Activated CD8-positive, alpha-beta memory T cell treated with anti-CD3 and anti-CD28 coated beads for 1 hour (primary cell): ENCODE measurements around the gene CNNM1.

ENCODE experiments used
- DNase-seq, 2 donors: peaks; one replicate each; pipeline ENCODE4 v3.0.0-alpha.2; 2020; ENCODE audit warnings: low read depth in 1 of 2; ENCODE audit errors: extremely low read depth in 1 of 2

CNNM1 gene

DNA sequence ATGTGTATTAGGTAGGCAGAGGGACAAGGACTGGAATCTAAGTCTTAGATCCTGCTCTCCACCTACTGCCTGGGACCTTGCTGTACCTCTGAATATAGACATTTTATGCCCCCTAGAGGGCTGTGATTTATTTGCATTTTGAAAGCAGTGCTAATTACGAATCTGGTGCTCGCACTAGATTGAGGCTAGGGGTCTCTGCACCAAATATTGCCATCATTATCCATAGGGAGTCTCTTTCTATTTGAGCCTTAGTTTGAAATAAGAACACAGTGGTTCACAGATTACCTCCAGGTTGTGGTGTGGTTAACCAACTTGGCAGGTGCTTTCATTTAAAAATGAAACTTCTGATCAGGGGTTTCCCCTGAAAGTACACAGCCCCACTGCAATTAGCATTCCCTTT lies 41.8 kb downstream of the CNNM1 start:
- no peak for DNase-seq

DNA sequence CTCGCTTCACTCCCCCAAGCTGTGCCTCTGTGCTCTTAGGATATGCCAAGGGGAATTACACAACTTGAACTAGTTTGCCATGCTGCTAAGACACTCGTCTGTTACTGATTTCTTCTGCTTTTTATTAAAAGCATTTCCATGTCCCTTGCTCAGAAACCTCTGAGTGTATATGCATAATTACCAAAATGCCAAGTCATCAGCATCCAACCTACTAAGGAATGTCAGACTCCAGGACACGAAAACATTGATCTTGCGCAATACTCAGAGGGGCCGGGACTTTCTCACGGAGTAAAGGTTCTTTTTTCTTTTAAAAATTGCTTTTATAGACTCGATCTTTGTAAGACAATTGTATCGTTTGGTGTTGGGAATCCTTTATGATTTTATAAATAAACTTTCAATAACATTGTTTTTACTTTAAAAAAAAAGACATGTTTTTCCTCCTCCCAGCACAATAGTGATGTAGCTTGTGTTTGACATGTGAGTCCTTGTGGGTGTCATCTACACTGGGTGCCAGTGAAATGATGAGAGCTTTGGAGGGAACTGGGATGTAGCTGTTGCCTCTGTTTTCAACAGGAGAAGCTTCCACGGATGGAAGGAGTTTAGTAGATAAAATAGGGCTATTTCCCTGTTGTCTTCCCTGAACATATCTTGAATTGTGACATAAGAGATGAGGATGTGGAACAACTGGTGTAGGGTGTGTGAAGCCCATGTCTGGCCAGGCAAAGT lies 43.6 kb downstream of the CNNM1 start:
- no peak for DNase-seq

GRCh38 chr10:99374526-99374925 lies 45.4 kb downstream of the CNNM1 start:
- DNase-seq, result no peak

DNA sequence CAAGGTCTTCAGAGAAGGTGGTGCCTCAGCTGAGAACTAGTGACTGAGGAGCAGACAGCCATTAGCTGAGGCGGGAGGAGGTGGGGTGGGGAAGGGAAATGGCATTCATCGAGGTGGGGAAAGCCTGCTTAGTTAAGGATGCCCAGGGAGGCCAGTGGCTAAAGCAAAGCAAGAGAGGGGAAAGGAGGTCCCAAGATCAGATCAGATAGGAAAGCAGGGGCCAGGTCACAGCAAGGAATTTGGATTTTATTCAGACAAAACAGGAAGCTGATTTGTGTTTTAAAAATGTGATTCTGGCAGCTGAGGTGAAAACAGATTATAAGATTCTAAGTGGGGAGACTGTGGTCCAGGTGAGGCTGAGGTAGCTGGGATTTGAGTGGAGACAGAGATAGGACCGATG lies 45.8 kb downstream of the CNNM1 start:
- no peak for DNase-seq

GRCh38 chr10:99375426-99375825 lies 46.3 kb downstream of the CNNM1 start:
- DNase-seq, result no peak

GRCh38 chr10:99382176-99382575 lies 53.0 kb downstream of the CNNM1 start:
- no peak for DNase-seq

GRCh38 chr10:99387071-99387470 lies 57.9 kb downstream of the CNNM1 start:
- no peak for DNase-seq

- no peak for DNase-seq
Observed at GRCh38 chr10:99387541-99387940, 58.4 kb downstream of the CNNM1 start.

- DNase-seq, result no peak
Observed at GRCh38 chr10:99389729-99390480, 60.7 kb downstream of the CNNM1 start.

DNA sequence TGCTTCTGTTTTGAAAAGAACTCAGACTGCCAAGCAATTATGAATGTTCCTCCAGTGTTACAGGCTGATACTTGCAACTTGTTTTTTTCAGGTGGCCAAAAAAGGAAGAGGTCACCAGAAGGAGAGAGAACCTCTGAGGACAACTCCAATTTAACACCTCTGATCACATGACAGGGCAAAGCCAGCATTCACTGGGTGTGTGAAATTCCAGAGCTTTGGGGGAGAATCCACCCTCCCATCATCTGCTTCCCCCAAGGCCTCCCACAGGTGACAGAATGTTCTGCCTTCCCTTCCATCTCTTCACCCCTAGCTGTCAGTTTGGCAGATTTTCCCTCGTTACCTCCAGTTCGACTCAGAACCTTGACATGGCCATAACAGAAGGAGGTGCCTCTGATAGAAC lies 62.2 kb downstream of the CNNM1 start:
- DNase-seq, result no peak

GRCh38 chr10:99393036-99393435 lies 63.9 kb downstream of the CNNM1 start:
- DNase-seq, result no peak

DNA sequence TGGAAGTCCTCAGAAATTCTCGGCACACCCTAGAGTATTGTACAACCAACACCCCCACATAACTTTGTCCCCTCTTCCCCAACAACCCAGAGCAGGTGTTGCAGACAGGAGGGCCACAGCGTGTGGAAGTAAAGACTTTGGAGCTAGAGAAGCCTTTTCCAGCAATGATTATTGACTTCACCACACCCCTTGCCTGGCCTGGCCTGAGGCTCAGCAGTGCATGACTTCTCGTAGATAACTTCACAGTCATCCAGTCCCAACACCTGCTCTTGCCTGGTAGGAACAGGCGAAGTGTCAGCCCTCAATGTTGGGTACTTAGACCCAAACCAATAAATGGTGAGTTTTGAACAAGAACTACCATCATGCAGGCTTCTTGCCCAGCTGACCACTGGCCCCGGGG lies 64.5 kb downstream of the CNNM1 start:
- DNase-seq, result no peak

DNA sequence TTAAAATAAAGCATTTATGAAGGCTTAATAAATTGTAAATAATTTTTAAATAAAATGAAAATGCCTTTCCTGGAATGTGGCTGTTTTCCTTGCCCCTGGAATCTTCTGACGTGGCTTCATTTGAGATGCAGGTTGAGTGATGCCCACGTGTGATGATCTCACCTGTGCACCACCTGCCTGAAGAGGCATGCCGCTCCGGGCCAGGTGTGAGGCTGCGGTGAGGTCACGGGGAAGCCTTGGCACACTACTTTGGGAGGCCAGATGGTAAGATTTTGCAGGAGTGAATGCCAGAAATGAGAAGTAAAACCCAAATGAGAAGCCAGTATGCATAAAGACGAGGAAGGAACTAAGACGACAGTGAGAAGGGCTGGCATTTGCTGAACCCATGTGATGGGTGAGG lies 65.1 kb downstream of the CNNM1 start:
- no peak for DNase-seq

DNA sequence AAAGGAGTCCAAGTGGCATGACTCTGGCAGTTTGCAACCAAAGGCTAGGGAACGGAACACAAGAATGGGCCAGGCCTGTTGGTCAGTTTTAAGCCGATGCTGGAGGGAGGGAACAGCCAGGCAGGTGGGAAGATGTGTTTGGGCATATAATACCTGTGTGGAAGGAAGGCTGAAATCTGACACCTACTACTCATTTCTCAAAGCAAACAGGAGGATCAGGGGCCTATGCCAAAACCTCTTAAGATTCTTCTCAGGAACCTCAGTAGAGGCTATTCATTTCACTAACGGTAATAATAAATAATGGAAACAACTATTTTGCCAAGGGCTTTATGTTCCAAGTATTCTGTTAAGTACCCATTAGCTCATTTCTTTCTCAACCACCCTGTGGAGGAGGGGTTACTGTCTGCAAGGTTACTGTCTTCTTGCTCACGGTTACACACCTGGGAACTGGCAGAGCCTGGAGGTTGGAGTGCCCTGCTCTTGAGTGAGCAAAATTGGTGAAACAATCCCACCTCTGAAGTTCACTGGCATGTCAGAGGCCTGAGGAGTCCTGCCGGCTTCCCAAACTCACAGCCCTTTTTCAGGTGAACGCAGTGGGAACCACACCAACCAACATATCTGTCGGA lies 65.7 kb downstream of the CNNM1 start:
- no peak for DNase-seq

GRCh38 chr10:99395750-99396445 lies 66.7 kb downstream of the CNNM1 start:
- DNase-seq, result no peak

GRCh38 chr10:99396471-99396870 lies 67.3 kb downstream of the CNNM1 start:
- DNase-seq, result no peak

- no peak for DNase-seq
Observed at GRCh38 chr10:99399664-99400063, 70.5 kb downstream of the CNNM1 start.

DNA sequence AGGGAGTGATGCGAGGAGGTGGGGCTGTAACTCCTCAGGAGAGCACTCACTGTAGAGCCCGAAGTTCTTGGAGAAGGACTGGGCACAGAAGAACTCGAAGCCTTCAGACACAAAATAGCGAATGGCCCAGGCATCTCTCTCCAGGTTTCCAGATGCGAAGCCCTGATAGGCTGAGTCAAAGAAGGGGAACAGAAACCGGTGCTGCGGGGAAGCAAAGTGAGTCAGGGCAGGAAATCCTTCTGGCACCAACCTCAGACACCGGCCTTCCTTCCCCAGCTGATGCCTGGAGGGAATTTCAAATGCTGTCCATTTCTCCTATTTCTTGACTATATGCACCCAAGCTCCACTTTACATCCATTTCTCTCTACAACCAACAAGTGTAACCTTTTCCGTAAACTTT lies 74.5 kb downstream of the CNNM1 start:
- DNase-seq, result no peak

DNA sequence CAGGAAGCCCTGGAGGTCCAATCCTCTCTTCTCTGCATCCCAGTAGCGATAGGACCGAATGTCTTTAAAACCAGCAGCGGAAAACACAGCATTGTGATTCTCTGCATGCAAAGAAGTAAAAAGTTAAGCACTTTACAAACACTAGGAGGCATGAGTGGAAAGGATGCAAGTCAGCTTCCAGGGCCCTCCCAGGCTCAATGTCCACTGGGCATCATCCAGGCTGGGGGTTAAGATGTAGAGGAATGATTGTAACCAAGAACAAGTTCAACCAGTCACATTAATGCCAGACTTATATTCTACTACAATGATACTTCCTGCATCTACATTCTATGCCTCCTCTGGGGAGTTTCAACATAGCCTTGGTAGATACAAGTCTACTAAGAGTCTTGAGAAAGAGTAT lies 77.0 kb downstream of the CNNM1 start:
- DNase-seq, result no peak

- DNase-seq, result no peak
Observed at GRCh38 chr10:99410146-99410545, 81.0 kb downstream of the CNNM1 start.

DNA sequence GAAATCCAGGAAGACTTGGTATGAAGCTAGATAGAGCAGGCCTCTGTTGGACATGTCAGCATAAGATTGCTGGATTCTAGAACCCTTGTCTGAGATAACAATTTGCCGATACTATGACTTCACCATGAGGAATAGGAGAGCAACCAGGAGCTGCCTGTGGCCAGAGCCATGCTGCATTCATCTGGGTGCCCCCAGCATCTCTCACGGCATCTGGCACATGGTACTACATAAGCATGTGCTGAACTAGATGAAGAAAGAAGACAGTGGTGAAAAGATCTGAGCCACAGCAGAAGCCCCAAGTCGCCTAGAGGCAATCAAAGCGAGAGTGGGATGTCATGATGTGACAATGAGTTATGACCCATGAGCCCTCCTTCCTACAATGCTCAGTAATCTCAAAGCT lies 81.7 kb downstream of the CNNM1 start:
- DNase-seq, result no peak

- DNase-seq, result no peak
Observed at GRCh38 chr10:99411546-99411945, 82.4 kb downstream of the CNNM1 start.
